ES-I3 (cell line): ENCODE measurements around the gene TFF3.

Source experiments
- H3K36me3 ChIP-seq: 2 replicates; pipeline ENCODE4 v1.6.1; 2013; ENCODE audit warnings: mild to moderate bottlenecking, low read length, control low read depth, moderate library complexity; ENCODE audit not compliant: insufficient read depth
- H3K4me1 ChIP-seq: 2 replicates; pipeline ENCODE4 v1.6.1; 2013; ENCODE audit warnings: mild to moderate bottlenecking, control low read depth, low read length; ENCODE audit not compliant: insufficient read depth
- H3K9ac ChIP-seq: 2 replicates; pipeline ENCODE4 v1.6.1; 2013; ENCODE audit warnings: low read depth, mild to moderate bottlenecking, low read length, moderate library complexity
- H3K9me3 ChIP-seq: 2 replicates; pipeline ENCODE4 v1.6.1; 2013; ENCODE audit warnings: mild to moderate bottlenecking, low read length, moderate library complexity; ENCODE audit not compliant: control insufficient read depth, insufficient read depth

TFF3 gene

DNA sequence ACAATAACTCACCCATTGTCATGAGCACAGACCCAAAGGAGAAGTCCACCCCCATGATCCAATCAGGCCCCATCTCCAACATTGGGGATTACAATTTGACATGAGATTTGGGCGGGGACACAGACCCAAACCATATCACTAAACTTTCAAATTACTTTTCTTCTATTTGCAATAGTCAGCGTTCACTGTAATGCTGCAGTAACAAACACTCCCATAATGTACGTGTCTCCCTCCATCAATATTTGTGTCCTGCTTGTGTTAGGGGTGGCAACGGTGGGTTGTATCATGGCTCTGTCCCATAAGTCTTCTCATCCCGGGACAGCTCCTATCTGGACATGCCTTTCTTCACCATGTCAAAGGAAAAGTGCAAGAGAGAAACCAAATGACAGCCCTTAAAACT, 26.2 kb downstream of the TFF3 start:
- Histone ChIP-seq H3K4me1 (no peaks in the 10 kb centered on the region), H3K36me3 (no peaks in the 10 kb centered on the region), H3K9me3 (no peaks in the 10 kb centered on the region), H3K9ac (no peak overlapping the region)

DNA sequence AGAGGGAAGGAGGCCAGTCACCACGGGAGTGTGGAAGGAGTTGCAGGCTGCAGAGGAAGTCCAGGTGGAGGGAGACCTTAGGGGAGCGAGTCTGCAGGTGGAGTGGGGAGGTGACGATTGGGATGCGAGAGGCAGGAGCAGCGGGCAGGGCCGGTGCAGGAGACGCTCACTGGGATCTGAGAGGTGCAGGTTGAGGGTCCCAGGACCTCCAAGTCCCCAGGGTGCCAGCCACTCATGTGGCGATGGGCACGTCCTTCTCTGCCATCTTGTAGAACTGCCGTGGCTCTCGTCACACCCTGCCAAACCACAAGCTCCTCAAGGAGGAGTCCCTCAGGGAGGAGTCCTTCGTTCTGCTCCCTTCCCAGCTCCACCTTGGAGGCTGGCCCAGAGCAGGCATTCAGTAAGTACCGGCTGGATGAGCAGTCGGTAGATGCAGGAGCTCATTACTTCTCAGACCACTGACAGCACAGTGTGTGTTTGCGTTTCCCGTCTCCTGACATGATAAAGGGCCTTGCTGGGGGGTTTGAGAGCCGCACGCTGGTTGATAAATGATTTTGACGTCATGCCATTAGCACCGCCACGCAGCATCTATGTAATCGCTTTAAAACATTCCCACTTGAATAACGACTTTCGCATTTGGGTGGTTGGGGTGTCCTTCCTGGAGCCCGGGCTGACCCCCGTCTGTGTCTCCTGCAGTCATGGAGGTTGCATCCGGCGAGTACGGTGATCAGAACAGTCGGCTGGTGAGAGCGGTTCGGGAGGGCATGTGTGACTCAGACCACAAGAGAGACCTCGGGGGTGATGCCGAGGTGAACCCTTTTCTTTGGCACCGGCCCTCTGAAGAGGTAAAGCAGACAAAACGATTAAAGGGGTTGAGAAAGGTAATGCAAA, 27.8 kb downstream of the TFF3 start:
- Histone ChIP-seq H3K4me1 (no peaks in the 10 kb centered on the region), H3K9me3 (no peaks in the 10 kb centered on the region), H3K9ac (no peak overlapping the region), H3K36me3 (no peaks in the 10 kb centered on the region)

DNA sequence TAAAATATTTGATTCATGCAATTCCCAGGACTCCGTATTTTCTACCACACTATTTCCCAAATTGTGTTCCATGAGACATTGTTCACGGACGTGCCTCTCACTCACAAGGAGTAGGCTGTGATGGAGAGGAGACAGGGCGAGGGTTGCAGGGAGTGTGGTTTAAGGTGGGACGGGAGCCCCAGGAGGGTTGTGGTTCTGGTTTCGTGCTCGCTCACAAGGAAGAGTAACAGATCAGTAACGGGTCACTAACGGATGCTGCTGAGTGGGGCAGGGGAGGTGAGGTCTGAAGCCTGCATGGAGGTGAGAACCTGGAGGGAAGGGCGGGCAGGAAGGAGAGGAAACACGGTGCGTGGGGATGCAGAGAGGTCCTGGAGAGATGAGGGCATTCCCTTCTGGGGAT, 28.8 kb downstream of the TFF3 start:
- Histone ChIP-seq H3K9ac (no peak overlapping the region), H3K4me1 (no peaks in the 10 kb centered on the region), H3K36me3 (no peaks in the 10 kb centered on the region), H3K9me3 (no peaks in the 10 kb centered on the region)

DNA sequence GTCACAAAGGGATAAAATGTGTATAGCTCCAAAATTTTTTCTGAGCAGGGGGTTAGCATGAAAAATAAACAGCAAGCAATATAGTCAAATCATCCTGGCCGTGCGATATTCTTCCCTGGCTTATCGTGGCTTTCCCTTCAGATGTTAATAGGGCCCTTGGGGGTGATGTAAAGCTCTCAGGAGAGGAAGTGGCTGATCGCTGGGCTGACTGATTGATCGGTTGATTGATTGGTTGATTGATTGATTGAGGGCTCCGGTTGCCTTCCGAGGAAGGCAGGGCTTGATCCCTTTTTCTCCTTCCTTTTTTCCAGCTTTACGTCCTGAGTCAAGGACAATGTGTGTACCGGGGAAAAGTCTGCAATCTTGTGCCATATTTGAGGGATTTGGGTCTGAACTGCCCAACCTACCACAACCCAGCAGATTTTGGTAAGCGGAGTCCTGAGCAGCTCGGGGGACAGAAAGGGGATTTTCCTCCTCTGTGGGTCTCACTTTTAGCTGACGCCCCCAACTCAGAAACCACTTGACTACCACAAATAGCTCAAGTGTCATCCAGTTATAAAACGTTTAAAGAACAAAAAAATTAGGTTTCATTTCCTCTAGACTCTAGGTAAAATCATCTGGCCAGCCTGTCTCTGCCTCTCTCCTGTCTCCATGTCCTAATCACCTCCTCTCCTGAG, 29.5 kb downstream of the TFF3 start:
- Histone ChIP-seq H3K4me1 (no peaks in the 10 kb centered on the region), H3K36me3 (no peaks in the 10 kb centered on the region), H3K9me3 (no peaks in the 10 kb centered on the region), H3K9ac (no peak overlapping the region)

DNA sequence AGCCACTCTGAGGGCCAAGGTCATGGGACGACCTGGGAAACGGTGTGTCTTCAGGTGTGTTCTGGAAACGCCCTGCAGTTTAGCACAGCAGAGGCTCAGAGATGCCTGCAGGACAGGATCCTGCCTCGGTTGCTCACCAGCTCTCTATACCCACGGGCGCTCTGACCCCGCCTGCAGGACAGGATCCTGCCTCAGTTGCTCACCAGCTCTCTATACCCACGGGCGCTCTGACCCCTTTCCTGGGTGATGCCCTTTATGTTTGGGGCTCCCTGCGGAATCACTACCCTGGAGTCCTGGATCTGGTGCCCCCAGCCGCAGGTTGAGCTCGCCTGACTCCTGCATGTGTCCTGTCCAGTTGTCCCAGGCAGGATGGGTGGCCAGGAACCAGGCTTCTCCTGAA, 32.5 kb downstream of the TFF3 start:
- no peaks in the 10 kb centered on the region for H3K4me1 ChIP-seq
- no peak overlapping the region for H3K9ac ChIP-seq
- H3K9me3 ChIP-seq: no peaks in the 10 kb centered on the region
- H3K36me3 ChIP-seq: no peaks in the 10 kb centered on the region

DNA sequence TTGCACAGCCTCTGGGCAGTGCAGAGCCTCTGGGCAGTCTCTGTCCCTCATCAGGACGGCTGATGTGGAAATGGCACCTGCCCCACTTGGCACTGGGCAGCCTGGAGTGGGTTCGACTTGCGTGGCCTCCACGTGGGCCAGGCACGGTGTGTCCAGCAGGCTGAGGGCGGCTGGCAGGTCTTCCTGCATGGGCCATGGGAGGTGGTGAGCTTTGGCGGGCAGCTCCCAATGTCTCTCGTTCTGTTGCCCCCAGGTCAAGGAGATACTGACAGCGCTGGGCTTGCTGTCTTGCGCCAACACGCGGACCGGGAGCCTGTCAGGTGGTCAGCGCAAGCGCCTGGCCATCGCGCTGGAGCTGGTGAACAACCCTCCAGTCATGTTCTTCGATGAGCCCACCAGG, 33.2 kb downstream of the TFF3 start:
- Histone ChIP-seq H3K9ac (no peak overlapping the region), H3K36me3 (no peaks in the 10 kb centered on the region), H3K9me3 (no peaks in the 10 kb centered on the region), H3K4me1 (no peaks in the 10 kb centered on the region)

DNA sequence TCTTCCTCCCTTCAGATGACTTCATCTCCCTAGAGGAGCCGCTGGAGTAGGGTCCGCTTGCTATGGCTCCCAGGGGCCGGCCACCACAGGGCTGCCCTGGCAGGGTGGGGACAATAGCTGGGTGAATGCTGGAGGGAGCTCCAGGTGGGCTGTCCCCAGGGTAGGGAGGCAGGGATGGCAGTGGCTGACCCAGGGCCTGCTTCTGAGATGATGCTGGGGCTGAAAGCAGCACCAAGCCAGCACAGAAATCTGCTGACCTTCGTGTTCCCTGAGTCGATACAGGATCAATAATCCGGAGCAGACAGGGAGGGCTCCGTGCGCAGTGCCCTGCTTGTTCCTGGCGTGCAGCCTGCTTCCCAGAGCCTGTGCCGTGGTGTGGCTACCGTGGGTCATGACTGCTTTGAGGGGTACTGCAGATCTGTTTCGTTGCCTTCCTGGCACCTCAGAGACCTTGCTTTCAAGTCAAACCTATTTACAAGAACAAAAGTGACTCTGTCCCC, 34.0 kb downstream of the TFF3 start:
- H3K9me3 ChIP-seq: no peaks in the 10 kb centered on the region
- H3K36me3 ChIP-seq: no peaks in the 10 kb centered on the region
- H3K4me1 ChIP-seq: no peaks in the 10 kb centered on the region
- H3K9ac ChIP-seq: no peak overlapping the region

DNA sequence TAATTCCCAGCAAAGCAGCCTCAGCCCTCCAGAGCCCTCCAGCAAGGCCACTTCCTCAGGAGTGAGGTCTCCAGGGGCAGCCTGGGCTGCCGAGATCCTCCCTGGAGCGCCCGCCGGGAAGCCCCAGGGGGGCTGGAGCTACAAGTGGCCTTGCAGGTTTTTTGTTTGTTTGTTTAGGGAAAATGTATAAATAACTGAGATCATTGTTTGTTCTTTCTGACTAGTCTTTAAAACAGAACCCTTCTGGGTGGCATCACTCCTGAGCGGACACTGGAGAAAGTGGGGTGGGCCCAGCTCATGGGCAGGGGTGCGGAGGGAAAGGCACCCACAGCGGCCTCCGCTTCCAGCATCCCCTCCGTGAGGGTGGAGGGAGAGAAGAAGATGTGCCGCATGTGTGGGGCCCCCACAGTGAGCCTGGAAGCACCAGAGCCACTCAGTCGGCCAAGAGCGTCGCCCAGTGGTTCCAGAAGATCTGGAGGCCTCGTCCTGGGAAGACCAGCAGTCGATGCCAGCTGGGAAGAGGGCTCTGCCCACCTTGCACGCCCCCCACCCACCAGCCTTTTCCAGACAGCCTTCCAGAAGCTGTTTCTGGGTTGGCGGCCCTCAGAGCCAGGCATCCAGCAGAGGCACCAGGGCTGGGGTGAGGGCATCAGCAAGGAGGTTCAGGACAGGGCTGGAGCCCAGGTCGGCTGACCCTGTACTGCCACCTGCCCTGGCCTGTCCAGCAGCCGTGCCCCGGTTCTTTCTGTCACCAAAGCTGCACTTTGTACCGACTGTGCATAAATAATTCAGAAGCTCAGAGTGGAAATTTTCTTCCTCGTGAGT, 34.6 kb downstream of the TFF3 start:
- Histone ChIP-seq H3K9ac (no peak overlapping the region), H3K36me3 (no peaks in the 10 kb centered on the region), H3K9me3 (no peaks in the 10 kb centered on the region), H3K4me1 (no peaks in the 10 kb centered on the region)

DNA sequence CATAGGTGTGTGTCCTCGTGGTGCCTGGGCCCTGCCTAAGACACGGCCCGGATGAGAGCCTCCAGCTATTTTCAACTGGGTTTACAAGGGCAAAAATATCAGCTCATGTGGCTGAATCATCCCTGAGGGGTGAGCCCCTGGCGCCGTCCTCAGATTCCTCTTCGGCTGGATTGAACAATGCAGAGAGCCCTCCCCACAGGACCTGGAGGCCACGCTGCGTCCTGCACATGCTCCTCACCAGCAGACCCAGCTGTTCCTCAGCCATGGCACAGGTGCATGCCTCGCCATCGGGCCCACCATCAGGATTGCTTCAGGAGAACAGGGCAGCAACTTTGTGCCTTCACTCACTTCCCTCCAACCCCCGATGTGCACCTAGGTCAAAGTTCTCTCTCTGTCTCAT, 35.3 kb downstream of the TFF3 start:
- Histone ChIP-seq H3K9ac (no peak overlapping the region), H3K4me1 (no peaks in the 10 kb centered on the region), H3K36me3 (no peaks in the 10 kb centered on the region), H3K9me3 (no peaks in the 10 kb centered on the region)

DNA sequence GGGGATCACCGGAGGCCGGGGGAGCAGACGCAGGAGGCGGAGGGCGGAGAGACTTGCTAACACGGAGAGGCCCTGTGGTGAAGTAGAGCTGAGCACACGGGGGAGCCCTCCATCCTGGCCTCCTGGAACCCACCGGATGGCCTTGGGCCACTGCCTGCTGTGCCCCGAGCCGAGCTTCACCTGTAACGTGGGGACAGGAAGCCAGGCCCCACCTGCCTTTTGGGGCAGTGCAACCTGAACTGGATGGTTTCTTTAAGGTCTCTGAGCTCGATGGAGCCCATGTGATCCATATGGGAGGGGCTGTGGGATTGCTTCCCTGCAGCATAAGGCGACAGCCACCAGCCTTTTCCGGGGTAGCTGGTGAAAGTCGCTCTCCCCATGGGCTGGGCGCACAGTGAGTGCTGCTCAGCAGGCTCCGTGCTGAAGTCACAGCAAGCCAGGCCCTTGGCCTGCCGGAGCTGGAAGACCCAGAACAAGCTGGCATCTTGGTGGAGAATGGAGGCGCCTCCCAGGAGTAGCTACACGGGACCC, 35.8 kb downstream of the TFF3 start:
- Histone ChIP-seq H3K9me3 (no peaks in the 10 kb centered on the region), H3K9ac (no peak overlapping the region), H3K4me1 (no peaks in the 10 kb centered on the region)

DNA sequence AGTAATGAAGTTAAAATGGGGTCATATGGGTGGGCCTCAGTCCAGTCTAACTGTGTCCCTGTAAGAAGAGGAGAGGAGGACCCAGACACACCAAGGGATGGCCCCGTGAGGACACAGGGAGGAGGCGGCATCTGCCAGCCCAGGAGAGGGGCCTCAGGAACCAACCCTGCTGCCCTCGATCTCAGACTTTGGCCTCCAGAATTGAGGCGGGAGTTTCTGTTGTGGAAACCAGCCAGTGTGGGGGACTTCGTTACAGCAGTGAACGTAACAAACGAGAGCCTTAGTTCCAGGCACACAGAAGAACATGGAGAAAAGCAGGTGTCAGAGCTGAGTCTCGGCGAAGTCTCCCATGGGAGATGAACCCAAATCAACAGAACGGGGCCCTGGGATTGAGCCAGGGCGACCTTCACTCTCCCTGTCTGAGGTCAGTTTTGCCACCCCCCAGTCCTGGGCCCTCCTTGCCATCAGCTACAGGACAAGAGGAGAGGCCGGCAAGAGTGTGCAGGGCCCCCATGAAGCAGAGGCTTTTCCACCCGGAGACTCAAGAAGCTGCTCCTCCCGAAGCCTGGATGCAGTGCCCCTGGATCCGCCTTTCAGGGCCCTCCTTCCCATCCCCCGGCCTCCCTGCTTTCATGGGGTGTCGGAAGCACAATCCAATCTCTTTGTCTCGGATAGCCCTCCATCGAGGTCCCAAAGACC, 36.6 kb downstream of the TFF3 start:
- Histone ChIP-seq H3K9me3 (no peaks in the 10 kb centered on the region), H3K9ac (no peak overlapping the region), H3K4me1 (no peaks in the 10 kb centered on the region), H3K36me3 (no peaks in the 10 kb centered on the region)

More for the DNA sequence above, 35.8 kb downstream of the TFF3 start:
- H3K36me3 ChIP-seq: no peaks in the 10 kb centered on the region

DNA sequence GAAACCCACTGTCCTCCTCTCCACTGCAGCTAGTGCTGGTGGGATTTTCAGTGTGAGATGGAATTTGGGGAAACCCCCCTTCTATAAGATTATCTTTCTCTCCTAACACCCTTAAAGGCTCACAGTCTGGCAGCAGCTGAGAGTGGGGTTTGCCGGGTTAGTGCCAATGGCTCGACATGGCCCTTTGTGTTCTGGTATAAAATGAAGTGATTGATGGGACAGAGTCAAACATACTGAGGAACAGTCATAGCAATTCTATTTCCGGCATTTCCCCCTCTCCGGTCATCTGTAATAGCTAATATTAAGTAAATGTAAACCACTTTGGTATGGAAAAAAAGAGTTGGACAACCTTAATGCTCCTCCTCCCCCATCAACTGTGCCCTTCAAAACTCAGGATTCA, 37.6 kb downstream of the TFF3 start:
- H3K4me1 ChIP-seq: no peaks in the 10 kb centered on the region
- H3K9me3 ChIP-seq: no peaks in the 10 kb centered on the region
- no peak overlapping the region for H3K9ac ChIP-seq
- no peaks in the 10 kb centered on the region for H3K36me3 ChIP-seq

DNA sequence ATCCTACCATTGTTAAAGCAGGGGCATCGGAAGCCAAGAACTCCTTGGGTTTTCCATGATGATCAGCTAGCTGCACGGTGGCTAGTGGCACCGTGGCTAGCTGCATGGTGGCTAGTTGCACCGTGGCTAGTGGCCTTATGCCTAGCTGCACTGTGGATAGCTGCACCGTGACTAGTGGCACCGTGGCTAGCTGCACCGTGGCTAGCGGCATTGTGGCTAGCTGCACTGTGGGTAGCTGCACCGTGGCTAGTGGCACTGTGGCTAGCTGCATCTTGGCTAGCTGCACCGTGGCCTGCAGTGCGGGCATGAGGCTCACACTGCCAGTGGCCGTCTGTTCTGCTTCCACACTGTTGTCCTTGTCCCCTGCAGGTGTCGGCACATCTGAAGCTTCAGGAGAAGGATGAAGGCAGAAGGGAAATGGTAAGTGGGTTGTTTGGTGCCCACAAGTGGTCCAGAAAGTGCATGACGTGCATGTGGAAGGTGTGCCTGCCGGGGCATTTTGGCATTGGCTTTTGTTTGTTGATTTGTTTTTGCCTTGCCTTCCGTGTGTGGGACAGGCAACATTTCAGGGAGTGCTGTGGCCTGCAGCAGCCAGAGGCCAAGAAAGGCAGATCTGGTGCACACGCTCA, 38.6 kb downstream of the TFF3 start:
- Histone ChIP-seq H3K9me3 (no peaks in the 10 kb centered on the region), H3K4me1 (no peaks in the 10 kb centered on the region), H3K36me3 (no peaks in the 10 kb centered on the region)

More for the DNA sequence above, 38.6 kb downstream of the TFF3 start:
- no peak overlapping the region for H3K9ac ChIP-seq
